HG02571 (cell line): ENCODE results near the gene OTOF.
"Not testable (repeated sequence)": the region's sequence is repeated elsewhere in the genome, so short reads cannot be mapped to it uniquely, and the experiment has no call there.

Experiments used
- ATAC-seq: cut with Tn5 transposase; IDR thresholded peaks from one replicate; pipeline ENCODE4 v1.9.1; 2021; ENCODE audit warnings: mild to moderate bottlenecking, moderate library complexity; ENCODE audit not compliant: unreplicated experiment

Gene OTOF

DNA sequence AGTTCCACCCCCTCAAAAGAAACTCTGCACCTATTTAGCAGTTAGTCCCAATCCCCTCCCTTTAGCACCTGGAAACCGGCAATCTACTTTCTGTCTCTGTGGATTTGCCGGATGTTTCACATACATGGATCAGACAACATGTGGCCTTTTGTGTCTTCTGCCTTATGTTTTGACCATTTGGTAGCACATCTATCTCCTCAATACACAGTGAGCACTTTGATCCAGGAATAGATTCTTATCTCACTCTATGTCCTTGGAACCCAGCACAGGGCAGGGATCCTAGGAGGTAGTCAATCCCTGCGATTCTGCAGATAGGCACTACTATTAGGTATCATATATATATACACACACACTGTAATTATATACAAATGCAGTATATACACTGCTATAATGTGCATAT, 3.8 kb upstream of the OTOF start:
- ATAC-seq: no peak

DNA sequence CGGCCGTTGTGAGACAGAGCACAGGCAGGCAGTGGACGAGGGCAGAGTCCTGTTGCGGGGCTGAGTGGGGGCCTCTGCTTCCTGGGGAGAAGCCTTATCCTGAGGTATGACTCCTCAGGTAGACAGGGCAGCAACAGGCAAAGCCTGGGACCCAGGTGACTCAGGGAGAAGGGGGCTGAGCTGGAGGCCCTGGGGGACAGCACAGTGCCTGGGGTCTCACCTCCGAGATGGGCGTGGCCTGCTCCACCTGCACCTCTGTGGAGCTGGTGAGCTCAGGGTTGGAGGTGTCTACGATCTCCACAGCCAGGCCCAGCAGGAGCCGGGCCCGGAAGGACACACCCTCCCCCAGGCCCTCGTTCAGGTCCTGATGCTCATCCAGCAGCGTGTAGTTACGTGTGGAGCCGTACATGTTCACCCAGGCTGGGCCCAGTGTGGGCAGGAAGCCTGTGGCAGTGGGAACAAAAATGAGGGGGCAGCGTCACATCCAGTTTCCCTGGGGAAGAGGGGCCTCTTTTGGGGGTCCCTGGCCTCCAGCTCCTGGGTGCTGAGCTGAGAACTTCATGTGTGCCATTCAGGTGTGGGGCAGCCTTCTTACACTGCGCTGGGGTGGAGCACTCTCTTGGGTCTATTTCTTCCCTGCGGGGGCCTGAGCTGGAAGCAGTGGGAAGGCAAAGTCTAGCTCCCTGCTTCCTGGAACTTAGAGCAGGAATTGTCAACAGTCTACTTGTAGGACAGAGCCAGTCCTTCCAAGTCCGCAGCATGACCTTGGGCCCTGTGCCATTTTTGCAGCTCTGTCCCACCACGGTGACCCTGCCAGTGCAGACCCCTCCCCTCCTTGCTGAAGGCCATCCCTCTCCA, 2.9 kb upstream of the OTOF start:
- ATAC-seq: no peak

DNA sequence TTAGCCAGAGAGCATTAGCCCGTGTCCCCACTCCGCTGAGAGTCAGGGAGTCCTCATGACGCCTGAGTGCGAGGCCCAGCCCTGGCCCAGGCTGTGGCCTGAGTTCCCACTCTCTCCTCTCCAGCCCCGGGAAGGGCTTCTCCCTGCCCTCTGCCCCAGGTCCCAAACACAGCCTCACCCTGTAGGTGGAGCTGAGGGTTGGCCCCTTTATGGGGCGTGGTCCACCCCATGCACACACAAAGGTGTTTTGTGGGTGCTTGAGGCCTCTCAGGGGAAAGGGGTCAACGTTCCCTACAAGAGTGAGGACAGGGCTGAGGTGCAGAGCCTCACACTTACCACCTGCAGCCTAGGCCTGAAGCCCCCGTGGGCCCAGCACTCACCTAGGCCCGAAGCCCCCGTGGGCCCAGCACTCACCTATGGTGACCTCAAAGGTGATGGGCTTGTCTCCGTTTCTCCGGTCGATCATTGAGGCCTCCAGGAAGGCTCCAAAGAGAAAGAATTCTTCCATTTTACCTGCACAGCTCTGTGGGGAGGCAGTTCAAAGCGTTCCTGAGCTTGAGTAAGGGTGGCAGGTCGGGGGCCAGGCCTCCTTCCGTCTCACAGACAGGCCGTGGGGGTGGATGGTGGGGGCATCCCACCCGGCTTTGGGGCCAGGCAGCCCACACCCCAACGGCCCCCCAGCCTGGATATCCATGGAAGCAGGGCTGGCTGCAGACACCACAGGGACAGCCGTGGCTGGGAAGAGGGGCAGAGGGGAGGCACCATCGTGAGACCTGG, 2.1 kb upstream of the OTOF start:
- no peak for ATAC-seq

DNA sequence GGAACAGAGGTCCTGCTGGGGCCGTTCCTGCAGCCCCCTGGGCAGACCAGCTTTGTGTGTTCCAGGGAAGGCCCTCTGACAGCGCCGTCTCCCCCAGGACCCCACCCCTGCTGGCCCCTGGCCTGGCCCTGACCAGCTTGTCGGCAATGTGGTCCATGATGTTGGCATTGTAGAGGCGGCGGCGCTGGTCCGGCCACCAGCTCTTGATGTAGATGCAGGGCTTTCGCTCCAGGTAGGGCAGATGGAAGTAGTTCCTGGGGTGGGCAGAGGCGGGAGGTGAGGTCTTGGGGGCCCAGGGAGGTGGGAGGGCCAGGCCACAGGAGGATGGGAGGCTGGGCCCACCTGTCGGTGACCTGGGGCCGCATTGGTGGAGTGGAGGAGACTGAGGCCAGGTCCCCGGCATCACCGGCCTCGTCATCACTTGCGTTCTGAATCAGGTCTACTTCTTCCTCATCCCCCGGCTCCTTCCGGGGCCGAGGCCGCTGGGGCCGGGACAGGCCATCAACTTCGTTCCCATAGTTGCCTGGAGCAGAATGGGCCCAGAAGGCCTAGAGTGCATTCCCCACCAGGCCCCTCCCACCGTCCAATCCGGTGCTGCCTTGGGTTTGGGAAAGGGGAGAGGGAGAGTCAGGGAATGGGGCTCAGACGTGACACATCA, 1.3 kb upstream of the OTOF start:
- no peak for ATAC-seq

DNA sequence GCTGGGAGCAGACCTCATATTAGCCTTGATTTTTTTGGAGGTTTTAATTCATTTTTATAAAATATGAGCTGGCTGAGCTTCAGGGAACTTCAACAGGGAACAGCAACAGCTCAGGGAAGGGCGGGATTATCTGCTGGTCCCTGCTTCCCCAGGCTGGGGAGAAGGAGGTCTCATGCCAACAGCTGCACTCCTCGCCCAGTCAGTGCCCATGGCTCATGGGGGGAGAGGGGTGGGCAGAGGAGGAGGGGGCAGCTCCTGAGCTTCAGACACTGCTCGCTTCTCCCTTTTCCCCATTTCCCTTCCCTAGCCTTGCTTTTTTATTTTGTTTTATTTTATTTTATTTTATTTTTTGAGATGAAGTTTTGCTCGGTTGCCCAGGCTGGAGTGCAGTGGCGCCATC, 442 bp upstream of the OTOF start:
- no peak for ATAC-seq

DNA sequence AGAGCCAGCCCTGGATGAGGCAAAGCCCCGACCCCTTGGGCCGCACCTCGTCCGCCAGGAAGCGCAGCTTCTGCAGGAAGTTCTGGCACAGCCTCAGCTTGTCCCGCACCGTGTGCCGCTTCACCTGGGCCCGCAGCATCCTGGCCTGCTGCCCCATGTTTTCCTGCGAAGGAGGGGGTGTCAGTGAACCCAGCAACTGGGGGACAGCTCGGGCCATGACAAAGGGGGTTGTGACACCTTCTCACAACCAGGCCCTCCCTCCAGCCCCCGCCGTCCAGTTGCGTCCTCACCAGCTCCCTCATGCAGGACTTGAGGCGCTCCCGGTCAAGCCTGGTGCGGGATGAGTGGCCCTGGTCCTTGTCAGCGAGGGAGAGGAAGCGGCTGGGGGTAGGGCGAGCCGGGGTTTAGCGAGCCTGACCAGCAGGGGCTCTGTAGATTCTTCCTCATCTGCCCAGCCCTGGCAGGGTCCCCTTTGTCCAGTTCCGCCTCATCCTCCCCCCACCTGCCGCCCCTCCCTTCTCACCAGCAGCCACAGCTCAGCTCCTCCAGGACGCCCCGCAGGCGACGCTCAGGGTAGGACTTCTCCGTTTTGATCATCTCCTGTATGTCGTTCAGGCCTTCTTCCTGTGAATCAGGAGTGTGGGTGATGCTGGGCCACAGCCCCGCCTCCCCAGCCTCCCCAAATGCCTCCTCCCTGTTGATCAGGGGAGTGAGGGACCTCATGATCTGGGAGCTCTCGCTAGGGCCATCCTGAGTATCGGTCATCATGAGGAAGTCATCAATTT, 606 bp downstream of the OTOF start:
- ATAC-seq: no peak

DNA sequence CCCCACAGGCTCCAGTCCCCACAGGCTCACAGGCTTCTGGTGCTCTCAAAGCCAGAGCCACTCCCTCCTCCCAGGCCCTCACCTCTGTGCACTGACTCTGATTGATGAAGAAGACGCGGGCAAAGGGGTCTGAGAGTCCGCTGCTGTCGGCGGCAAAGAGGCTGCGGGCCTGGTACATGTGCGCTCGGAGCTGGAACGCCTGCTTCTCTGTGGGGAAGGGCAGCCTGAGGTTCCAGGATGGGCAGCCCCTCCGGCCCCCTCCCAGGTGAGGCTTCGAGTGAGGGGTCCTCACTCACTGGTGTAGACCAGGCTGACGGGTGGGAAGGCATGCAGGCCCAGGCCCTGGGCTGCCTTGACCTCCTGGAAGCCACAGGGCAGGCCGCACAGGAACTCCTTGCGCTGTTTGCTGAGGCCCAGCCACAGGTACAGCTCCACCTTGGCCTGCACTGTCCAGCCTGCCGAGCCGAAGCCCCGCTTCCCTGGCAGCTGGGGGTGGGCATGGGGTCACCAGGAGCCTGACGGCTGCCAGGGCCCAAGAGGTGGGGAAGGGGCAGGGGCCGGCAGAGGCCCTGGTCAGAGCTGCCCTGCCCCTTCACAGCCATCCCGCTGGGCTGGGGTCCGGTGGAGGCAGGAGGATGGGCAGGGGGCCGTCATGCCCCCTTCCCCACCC, 2.0 kb downstream of the OTOF start:
- no peak for ATAC-seq

DNA sequence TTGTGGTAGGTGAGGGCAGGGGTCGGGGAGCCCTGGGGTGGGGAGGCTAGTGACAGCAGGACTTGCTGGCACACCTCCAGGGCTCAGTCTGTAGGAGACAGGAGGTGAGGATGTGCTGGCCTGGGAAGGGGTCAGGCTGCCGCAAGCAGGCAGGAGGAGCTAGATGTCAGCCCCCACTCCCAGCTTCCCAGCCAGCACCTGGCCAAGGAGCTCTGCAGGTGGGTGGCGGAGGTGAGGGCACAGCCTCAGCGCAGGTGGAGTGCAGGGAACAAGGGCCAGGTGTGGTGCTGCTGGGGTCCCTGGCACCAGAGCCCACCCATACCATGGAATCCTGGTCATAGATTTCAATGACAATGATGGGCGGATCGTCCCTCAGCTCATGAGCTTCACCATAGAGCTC, 2.9 kb downstream of the OTOF start:
- ATAC-seq: no peak

DNA sequence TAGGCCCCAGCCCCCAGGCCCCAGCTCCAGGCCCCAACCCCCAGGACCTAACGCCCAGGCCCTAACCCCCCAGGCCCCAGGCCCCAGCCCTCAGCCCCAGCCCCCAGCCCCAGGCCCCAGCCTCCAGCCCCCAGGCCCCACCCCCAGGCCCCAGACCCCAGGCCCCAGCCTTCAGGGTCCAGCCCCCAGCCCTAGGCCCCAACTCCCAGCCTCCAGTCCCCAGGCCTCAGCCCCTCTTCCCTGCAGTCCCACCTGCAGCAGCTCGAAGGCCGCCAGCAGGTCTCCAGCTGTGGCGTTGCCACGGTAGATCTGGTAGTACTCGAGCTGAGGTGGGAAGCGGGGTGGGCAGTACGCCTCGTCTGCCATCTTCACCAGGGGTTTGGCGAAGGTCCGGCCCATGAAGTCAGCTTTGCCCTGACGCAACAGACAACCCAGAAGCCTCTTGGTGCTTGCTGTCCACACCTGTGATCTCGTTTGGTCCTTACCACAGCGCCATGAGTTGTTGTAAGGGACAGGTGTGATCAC, 3.6 kb downstream of the OTOF start:
- no peak for ATAC-seq

DNA sequence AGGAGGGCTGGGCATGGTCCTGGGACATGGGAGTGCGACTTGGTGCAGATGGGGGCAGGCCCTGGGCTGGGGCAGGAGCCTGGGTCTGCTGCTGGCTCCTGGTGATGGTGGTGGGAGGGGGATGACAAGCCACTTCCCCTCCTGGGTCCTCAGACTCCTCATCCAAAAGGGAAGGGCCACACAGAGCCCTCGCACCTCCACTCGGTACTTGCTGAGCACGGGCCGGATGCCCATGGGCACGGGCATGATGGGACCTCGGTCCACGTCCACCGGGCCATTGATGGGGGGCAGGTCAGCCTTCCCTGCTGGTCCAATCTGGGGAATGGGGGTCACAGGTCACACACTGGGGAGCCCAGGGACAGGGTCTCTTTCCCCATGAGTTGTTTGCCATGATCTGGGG, 4.1 kb downstream of the OTOF start:
- no peak for ATAC-seq

DNA sequence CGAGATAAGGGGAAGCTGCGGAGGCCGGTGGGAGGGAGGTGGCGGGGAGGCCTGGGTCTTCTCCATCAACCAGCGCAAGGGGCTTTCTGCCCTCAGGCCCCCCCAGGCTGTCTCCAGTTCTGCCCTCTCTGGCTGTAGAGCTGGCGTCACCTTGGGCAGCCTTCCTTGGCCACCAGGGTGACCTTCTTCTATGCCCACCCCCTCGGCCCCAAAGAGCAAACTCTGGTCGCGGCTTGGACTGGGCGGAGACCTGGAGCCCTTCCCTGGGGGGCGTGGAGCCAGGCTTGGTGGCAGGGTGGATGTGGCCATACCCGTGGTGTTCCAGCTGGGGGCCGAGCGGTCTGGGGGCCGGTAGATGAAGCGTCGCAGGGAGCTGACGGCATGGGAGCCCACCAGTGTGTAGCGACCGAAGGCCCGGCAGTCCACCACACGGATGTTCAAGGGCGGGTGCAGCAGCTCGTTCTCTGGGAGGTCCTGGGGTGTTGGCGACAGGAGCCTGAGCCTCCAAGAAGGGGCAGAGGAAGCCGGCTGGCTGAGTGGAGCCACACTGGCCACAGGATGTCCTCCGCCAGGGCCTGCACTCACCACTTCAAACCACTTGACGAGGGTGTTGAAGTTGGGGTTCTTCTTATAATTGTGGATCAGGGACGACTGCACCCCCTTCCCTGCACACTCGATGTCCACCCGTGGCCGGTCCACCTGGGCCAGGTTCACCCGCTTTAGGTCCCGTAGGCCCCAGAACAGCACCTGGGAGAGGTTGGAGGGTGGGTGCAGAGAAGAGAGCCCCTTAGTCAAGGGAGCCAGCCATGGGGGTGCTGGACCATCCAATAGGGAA, 4.9 kb downstream of the OTOF start:
- ATAC-seq: no peak

DNA sequence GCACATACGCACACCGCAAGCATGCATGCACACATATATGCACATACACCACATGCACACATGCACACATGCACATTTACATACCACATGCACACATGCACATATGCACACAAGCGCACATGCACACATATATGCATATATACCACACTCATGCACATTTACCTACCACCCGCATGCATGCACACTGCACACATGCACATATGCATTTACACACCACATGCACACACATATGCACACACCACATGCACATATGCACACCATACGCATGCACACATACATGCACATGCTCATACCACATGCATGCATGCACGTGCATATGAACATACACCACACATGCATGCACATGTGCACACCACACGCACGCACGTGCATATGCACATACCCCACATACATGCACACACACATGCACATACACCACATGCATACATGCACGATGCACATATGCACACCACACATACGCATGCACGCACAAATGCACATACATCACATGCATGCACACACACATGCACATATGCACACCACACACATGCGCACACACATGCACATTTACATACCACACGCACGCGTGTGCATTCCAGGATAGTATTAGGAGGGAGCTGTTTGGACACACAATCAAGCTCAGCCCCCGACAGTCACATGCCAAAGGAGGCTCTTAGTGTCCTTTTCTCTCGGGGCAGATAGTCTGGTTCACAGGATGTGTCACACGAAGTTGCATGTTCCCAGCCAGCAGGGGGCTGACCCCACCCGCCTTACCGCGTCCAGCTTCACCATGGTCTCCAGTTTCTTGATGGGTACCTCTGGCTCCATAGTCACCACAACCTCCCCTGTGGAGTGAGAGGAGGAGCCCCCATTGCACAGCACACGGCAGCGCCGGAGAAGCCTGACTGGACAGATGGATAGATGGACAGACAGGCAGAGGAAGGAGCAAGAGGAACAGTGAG, 5.9 kb downstream of the OTOF start:
- ATAC-seq: no peak

DNA sequence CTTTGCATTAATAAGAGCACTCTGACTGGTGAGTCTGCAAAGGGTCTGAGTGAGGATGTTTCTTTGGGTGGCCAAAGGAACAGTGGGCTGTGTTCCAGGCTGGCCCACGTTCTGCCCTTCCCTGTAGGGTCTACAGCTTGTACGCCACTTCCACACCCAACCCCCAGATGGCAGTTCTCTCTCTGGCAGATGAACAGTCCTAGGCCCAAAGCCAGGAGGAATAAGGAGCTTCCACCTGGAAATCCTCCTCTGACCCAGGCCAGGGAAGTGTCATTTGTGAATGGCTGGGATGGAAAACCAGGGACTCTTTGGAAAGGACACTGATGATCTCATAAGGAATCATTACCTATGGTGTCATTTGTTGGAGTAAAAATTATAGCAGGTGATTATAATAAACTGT, 6.6 kb downstream of the OTOF start:
- ATAC-seq: no peak

DNA sequence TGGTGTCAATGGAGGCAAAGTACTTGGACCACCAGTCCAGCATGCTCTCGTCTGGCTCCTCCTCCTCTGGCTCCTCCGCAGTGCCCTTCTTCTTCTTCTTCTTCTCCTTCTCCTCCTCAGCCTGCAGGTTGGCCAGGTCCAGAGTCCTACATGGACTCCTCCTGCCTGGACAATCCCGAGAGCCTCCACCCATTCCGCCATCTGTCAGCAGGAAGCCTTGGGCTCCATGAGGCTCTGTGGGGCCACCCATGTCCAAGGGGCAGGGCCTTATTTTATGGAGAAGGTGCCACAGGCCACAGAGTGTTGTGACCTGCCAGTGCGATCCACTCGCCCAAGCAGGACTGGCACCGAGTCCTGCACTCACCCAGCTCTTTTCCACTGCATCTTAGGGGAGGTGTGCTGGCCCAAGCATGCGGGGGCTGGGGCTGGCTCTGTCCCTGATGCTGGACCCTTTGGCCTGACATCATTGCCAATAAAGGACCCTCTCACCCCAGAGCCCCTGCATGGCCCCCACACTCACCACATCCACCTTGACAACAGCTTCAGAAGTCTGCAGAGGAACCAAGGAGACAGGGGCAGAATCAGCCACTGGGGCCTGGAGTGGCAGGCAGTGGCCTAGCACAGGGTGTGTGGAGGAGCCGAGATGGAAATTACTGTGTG, 7.2 kb downstream of the OTOF start:
- no peak for ATAC-seq

DNA sequence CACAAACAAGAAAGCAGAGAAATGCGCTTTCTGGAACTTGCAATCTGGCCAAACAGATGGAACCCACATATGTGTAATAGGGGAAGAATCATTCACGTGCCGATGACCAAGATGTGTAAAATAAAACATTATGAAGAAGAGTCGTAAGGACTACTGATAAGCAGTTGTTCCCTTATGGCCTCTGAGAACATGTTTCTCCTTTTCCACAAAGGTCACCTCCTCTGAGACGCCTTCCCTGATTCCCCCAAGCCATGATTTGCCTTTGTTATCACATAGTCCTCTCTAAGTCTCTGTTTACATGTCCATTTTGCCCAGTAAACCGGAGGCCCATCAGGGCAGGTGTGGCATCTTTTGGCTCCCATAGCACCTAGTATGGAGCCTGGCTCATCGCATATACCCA, 8.0 kb downstream of the OTOF start:
- no peak for ATAC-seq

DNA sequence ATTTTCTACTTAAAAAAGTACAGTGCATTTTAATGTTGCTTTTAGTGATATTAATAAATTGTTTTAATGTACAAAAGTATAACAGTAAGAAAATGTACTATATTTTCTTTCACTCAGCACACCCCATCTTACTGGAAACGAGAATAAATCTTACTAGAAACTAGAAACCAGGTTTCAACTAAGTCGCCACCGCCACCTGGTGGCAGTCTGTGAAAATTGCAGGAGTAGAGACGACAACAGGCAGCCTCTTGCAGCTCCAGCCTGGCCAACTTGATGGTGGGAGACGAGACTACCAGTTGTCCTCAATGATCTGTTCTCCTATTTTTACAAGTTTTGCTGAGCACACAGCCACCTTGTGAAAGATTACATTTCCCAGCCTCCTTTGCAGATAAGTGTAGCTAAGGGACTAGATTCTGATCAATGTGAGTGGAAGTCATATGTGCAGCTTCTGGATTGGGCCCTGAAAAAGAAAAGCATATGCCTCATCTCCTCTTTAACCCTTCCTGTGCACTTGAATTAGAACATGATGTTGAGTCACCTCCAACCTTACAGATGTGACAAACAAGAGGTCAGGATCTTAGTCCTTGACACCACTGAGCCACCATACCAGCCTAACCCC, 8.7 kb downstream of the OTOF start:
- no peak for ATAC-seq

DNA sequence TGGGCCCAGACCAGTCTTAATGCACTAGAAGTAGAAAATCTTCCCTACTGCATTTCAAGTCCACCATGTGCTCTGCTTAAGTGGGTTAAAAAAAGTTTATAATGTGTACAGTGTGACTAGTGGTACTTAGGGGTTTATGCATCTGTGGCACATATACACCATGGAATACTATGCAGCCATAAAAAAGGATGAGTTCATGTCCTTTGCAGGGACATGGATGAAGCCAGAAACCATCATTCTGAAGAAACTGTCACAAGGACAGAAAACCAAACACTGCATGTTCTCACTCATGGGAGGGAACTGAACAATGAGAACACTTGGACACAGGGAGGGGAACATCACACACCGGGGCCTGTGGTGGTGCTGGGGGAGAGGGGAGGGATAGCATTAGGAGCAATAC, 9.4 kb downstream of the OTOF start:
- ATAC-seq: not testable (repeated sequence)
